ENCODE measurements around the gene FNBP1L. TPM values are rescaled to one million over a fixed set of nuclear protein-coding genes. Genes with fewer than 3 reads are reported as not detected.

Gene FNBP1L
- total and polyA plus RNA-seq, 9 of the 15 experiments (the other 6 are each of a cell fraction or from before 2014, with no cell fraction given): 1.4 to 6.9 (median 5.9) TPM

DNA sequence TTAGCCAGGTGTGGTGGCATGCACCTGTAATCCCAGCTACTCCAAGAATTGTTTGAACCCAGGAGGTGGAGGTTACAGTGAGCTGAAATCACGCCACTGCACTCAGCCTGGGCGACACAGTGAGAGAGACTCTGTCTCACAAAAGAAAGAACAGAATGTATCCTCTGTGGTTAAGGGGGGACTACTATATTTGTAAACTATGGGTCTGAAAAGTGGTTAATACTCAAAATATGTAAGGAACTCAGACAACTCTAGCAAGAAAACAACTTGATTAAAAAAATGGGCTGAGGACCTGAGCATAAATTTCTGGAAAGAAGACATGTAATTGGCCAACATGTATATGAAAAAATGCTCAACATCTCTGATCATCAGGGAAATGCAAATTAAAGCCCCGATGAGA lies 11.2 kb downstream of the FNBP1L start (continued):
- TF ChIP-seq CREB3 (tag; conservative IDR thresholded peaks at IDR 0.05; ENCODE audit: low read depth) (no peak), EGR1 (conservative IDR thresholded peaks at IDR 0.05) (no peak), NR4A1 (CRISPR knock-in tag; IDR thresholded peaks at IDR 0.05) (no peak), NR4A1 (tag; IDR thresholded peaks at IDR 0.05) (no peak)
- TF ChIP-seq, protein P1, sequence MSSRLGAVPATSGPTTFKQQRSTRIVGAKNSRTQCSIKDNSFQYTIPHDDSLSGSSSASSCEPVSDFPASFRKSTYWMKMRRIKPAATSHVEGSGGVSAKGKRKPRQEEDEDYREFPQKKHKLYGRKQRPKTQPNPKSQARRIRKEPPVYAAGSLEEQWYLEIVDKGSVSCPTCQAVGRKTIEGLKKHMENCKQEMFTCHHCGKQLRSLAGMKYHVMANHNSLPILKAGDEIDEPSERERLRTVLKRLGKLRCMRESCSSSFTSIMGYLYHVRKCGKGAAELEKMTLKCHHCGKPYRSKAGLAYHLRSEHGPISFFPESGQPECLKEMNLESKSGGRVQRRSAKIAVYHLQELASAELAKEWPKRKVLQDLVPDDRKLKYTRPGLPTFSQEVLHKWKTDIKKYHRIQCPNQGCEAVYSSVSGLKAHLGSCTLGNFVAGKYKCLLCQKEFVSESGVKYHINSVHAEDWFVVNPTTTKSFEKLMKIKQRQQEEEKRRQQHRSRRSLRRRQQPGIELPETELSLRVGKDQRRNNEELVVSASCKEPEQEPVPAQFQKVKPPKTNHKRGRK (tag; IDR thresholded peaks at IDR 0.05): no peak

- in situ Hi-C loops (cut with MboI) (no loop called here), intact Hi-C loops (cut with micrococcal nuclease) (no loop called here)
- TF ChIP-seq ZFP1 (CRISPR knock-in tag; IDR thresholded peaks at IDR 0.05) (no peak), EP300 (IDR thresholded peaks at IDR 0.05; ENCODE audit: low read length) (no peak), ZNF57 (CRISPR knock-in tag; IDR thresholded peaks at IDR 0.05) (no peak), RFX7 (CRISPR knock-in tag; IDR thresholded peaks at IDR 0.05) (no peak), ZNF778 (CRISPR knock-in tag; IDR thresholded peaks at IDR 0.05) (no peak), PCBP1 (IDR thresholded peaks at IDR 0.05; ENCODE audit: low read depth, low read length, poor library complexity, severe bottlenecking) (no peak), FOS (IDR thresholded peaks at IDR 0.05; ENCODE audit: extremely low read depth, insufficient read length) (no peak), ZNF695 (CRISPR knock-in tag; IDR thresholded peaks at IDR 0.05) (no peak)
- TF ChIP-seq, protein P2, sequence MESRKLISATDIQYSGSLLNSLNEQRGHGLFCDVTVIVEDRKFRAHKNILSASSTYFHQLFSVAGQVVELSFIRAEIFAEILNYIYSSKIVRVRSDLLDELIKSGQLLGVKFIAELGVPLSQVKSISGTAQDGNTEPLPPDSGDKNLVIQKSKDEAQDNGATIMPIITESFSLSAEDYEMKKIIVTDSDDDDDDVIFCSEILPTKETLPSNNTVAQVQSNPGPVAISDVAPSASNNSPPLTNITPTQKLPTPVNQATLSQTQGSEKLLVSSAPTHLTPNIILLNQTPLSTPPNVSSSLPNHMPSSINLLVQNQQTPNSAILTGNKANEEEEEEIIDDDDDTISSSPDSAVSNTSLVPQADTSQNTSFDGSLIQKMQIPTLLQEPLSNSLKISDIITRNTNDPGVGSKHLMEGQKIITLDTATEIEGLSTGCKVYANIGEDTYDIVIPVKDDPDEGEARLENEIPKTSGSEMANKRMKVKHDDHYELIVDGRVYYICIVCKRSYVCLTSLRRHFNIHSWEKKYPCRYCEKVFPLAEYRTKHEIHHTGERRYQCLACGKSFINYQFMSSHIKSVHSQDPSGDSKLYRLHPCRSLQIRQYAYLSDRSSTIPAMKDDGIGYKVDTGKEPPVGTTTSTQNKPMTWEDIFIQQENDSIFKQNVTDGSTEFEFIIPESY (CRISPR knock-in tag; IDR thresholded peaks at IDR 0.05): no peak
- TF ChIP-seq, protein P3, sequence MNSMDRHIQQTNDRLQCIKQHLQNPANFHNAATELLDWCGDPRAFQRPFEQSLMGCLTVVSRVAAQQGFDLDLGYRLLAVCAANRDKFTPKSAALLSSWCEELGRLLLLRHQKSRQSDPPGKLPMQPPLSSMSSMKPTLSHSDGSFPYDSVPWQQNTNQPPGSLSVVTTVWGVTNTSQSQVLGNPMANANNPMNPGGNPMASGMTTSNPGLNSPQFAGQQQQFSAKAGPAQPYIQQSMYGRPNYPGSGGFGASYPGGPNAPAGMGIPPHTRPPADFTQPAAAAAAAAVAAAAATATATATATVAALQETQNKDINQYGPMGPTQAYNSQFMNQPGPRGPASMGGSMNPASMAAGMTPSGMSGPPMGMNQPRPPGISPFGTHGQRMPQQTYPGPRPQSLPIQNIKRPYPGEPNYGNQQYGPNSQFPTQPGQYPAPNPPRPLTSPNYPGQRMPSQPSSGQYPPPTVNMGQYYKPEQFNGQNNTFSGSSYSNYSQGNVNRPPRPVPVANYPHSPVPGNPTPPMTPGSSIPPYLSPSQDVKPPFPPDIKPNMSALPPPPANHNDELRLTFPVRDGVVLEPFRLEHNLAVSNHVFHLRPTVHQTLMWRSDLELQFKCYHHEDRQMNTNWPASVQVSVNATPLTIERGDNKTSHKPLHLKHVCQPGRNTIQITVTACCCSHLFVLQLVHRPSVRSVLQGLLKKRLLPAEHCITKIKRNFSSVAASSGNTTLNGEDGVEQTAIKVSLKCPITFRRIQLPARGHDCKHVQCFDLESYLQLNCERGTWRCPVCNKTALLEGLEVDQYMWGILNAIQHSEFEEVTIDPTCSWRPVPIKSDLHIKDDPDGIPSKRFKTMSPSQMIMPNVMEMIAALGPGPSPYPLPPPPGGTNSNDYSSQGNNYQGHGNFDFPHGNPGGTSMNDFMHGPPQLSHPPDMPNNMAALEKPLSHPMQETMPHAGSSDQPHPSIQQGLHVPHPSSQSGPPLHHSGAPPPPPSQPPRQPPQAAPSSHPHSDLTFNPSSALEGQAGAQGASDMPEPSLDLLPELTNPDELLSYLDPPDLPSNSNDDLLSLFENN (IDR thresholded peaks at IDR 0.05; ENCODE audit: low read depth in 2 of 2, low read length in 2 of 2): no peak
- FAIRE-seq: peak; percentile 59
- no peaks in the 10 kb centered on the region for H3K27me3 ChIP-seq (ENCODE audit: control insufficient read depth in 2 of 2, insufficient read depth in 2 of 2, low read length in 2 of 2)
- CTCF ChIA-PET (ENCODE audit: low intra/inter-chr PET ratio): no interaction called here
- DNase-seq (ENCODE audit: extremely low read depth in 1 of 4, low spot score in 3 of 4): no peak
- H3K9me3 ChIP-seq (replicated peaks; ENCODE audit: control insufficient read depth, insufficient read depth, low read depth, low read length): no peaks in the 10 kb centered on the region
- no peaks in the 10 kb centered on the region for H4K20me1 ChIP-seq (replicated peaks; ENCODE audit: control insufficient read depth, insufficient read depth, low read length)
- no peaks in the 10 kb centered on the region for H3K9me1 ChIP-seq (ENCODE audit: control insufficient read depth, insufficient read depth, low read length)
- no peak overlapping the region for H3K27ac ChIP-seq (ENCODE audit: extremely low read depth, low read depth, low read length)
- no peak overlapping the region for H3K9ac ChIP-seq (ENCODE audit: insufficient read depth in 1 of 2, low read depth in 2 of 2, low read length in 2 of 2)
- BruUV-seq (replicated peaks): no TSS peak
- no peaks in the 10 kb centered on the region for H3K79me2 ChIP-seq (ENCODE audit: control insufficient read depth, insufficient read depth, low read length)
- POLR2A ChIA-PET: no interaction called here
- peaks cover 0 to 3% of the 10 kb centered on the region in 2 experiments; a peak in 2 of 5 replicates for H3K4me1 ChIP-seq (replicated peaks in 1 of 2; ENCODE audit: control insufficient read depth in 2 of 2, insufficient read depth in 2 of 2, low read length in 2 of 2)
- H2AFZ ChIP-seq (ENCODE audit: low read depth, low read length): no peak overlapping the region
- no peak for ATAC-seq
- H3K4me2 ChIP-seq (ENCODE audit: insufficient read depth, low read length): no peak overlapping the region
- WGBS (ENCODE audit: insufficient coverage, low coverage, missing lambda C conversion rate): 69% methylated on average over 5 of the region's 5 CpGs
- H3K4me3 ChIP-seq: no peak overlapping the region
- no peaks in the 10 kb centered on the region for H3K36me3 ChIP-seq (ENCODE audit: control insufficient read depth, insufficient read depth, low read length)
These were observed 13.3 kb downstream of the FNBP1L start for GRCh38 chr1:93461236-93461635.
